ENCODE results near the gene PCNX2.

The PCNX2 gene

GRCh38 chr1:232999956-233000625 lies 295.4 kb downstream of the PCNX2 start:
- DNase-seq, result no peak

- no peak for DNase-seq
Measured at GRCh38 chr1:232998646-232999045, 296.9 kb downstream of the PCNX2 start.

- DNase-seq, result no peak
Measured at GRCh38 chr1:232998138-232998537, 297.4 kb downstream of the PCNX2 start.

GRCh38 chr1:232996143-232996542 lies 299.4 kb downstream of the PCNX2 start:
- peak; percentile 60 for DNase-seq

- DNase-seq, result no peak
Measured at GRCh38 chr1:232995189-232995588, 300.3 kb downstream of the PCNX2 start.

GRCh38 chr1:232993555-232993954 lies 302.0 kb downstream of the PCNX2 start:
- no peak for DNase-seq

- no peak for DNase-seq
Measured at GRCh38 chr1:232992227-232992626, 303.3 kb downstream of the PCNX2 start.

- no peak for DNase-seq
Measured at GRCh38 chr1:232991238-232991637, 304.3 kb downstream of the PCNX2 start.

GRCh38 chr1:232990176-232991128 lies 305.1 kb downstream of the PCNX2 start:
- DNase-seq, result no peak

GRCh38 chr1:232988572-232989040 lies 306.9 kb downstream of the PCNX2 start:
- no peak for DNase-seq

- no peak for DNase-seq
Measured at GRCh38 chr1:232987774-232988140, 307.8 kb downstream of the PCNX2 start.

GRCh38 chr1:232987046-232987773 lies 308.3 kb downstream of the PCNX2 start:
- DNase-seq, result no peak

GRCh38 chr1:232986527-232986922 lies 309.0 kb downstream of the PCNX2 start:
- DNase-seq, result no peak

- DNase-seq, result no peak
Measured at GRCh38 chr1:232985882-232986526, 309.5 kb downstream of the PCNX2 start.

- no peak for DNase-seq
Measured at GRCh38 chr1:232984577-232985425, 310.7 kb downstream of the PCNX2 start.

- no peak for DNase-seq
Measured at GRCh38 chr1:232983817-232984567, 311.5 kb downstream of the PCNX2 start.

- no peak for DNase-seq
Measured at GRCh38 chr1:232983375-232983774, 312.1 kb downstream of the PCNX2 start.

GRCh38 chr1:232982238-232982944 lies 313.1 kb downstream of the PCNX2 start:
- no peak for DNase-seq

GRCh38 chr1:232980986-232981560 lies 314.5 kb downstream of the PCNX2 start:
- DNase-seq, result no peak

- DNase-seq, result no peak
Measured at GRCh38 chr1:232980355-232980978, 315.1 kb downstream of the PCNX2 start.
